Measurements from ENCODE around the gene MTA2.
"Not testable (repeated sequence)": the region's sequence is repeated elsewhere in the genome, so short reads cannot be mapped to it uniquely, and the experiment has no call there.

MTA2 gene

DNA sequence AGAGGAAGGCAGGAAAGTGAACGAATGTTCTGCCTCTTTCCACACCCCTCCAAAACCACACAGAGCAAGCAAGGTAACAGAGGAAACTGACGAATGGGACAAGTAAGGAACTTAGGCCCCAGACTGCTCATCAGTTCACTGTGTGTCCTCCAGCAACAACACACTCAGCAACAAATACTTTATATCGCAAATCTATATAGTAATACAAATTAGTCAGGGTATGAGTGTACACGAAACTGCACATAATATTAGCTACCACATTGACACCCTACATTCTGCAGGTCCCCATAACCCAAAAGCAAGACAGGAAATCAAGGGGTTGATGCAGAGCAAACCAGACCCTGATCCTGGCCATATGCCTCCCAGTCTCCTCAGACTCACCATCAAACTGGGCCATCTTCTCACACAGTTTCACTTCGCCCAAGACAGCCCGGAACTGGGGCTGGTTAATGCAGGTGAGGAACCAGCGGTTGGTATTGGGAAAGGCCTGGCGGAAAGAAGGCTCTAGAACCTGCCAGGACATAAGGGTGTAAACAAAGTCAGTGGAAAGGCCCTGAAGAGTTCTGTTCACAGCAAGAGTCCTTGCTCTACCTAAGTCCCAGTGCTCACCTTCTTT is 34.5 kb downstream of the MTA2 start:
- in situ Hi-C loops (cut with MboI; ENCODE audit: low sequenced_read_pairs): no loop called here

DNA sequence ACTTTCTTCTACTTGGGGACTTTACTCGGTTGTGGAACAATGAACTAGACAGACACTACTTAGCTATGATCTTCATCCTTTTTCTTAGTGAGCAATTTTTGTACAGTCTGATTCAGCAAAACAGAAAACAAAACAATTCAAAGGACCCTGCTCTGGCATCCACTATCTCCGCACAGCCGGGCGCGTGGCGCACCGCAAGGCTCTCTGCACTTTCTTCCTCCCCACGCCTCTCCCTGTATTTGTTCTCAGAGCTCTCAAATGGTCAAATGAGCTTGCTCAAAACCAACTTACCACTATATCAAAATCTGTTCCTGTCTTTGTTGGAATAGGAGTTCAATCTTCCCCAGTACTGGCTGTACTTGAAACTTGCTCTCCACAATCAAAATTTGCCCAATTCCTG is 35.4 kb downstream of the MTA2 start:
- in situ Hi-C loops (cut with MboI; ENCODE audit: low sequenced_read_pairs): no loop called here

DNA sequence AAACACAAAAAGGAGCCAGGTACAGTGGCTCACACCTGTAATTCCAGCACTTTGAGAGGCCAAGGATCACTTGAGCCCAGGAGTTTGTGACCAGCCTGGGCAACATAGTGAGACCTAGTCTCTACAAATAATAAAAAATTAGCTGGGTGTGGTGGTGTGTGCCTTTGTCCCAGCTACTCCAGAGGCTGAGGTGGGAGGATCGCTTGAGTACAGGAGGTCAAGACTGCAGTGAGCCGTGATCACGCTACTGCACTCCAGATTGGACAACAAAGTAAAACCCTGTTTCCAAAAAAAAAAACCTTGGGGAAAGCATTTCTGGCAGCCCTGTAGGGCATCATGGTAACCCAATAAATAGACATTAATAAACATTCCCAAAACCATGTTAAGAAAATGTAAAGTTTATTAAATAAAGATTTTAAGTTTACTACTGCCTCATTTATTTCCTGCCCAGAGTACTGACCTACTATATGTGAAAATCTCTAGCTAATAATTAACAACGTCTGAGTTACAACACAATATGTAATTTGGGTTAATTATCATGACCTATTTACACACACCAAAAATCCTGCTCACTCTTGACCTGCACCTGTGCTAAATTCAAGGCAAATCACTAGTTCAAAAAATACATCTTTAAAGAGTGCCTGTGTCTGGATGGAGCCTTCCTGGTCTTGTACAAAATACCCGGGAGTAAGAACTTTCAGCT is 36.4 kb downstream of the MTA2 start:
- in situ Hi-C loops (cut with MboI; ENCODE audit: low sequenced_read_pairs): no loop called here

DNA sequence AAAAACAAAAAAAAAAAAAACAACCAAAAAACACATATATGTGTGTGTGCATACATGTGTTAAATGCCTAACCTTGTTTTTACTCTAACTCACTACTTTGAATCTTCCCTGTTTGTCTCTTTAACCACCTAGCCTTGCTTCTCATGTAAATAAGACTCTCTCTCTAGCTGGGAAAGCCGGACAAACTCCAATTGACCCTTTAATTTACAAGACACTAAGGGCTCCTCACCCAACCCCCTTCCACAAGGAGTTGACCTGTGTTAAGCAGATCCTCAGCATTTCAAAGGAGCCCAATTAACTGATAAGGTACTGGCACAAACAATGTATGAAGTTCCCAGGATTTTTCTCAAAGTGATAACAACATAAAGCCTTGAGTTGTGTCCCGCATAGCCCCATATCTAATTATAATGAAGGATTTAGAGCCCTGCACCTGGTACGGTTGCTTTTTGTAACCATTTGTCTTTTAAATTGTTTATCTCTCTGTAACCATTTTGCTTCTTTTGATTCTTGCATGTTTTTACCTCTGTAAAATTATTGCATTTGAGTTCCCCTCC is 39.9 kb downstream of the MTA2 start:
- in situ Hi-C loops (cut with MboI; ENCODE audit: low sequenced_read_pairs): not testable (repeated sequence)

DNA sequence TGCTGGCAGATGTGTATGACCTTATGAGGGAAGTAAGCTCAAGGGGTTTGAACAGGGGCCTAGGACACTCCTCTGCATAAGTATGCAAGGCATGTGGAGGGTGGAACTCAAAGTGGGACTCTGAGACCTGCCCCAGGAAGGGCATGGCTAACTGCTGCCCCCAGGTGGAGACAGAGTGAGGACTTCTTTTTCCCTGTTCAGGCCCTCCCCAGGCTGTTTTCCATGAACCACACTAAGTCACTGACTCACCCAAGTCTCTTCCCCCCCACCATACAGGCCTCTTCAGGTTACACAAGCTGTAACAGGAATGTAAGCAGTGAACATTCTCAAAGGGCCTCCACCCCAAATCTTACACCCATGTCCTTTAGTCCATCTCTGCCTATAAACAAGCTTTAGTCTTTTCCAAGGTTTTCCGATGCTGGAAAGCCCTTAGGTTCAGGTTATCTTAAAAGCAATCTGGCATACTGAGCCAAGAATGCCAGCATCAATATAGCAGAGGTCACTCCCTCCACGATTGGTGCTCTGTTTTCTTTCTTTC is 41.0 kb downstream of the MTA2 start:
- in situ Hi-C loops (cut with MboI; ENCODE audit: low sequenced_read_pairs): no loop called here

DNA sequence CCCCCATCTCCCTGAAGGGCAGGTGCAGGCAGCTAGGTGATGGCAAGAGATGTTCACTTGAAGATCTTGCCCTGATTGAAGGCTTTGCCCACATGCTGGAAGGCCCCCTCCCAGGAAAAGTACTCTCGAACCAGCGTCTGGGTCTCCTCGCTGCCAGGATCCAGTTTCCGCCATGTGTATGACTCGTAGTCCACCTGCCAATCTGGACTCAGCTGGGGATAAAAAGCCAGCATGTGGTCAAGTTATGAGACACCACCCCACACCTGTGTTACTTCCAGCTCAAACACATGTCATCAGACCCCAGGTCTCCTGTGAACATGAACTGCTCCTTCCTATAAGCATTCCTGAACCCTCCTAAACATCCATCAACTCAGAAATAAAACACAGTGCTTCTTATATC is 42.0 kb downstream of the MTA2 start:
- in situ Hi-C loops (cut with MboI; ENCODE audit: low sequenced_read_pairs): loop anchor here (10.0 kb wide), 2 partner anchors 135 to 165 kb away; no protein-coding TSS in a partner anchor

DNA sequence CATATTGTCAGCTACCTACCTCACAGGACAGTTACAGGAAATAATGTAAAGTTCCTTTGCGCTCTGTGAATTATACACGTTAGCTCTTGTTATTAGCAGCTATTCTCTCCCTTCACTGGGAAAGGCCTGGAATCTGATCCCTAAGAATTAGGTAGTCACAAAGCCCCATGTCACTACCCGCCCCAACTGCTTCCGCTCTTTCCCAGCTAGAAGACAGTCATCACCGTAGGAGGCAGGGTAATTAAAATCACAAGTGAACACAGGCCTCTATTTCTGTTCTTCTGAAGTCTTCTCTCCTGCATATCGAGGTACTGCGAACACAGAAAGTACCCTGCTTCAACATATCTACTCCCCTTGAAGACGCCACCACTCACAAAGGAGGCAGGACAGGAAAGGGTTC is 42.5 kb downstream of the MTA2 start:
- in situ Hi-C loops (cut with MboI; ENCODE audit: low sequenced_read_pairs): loop anchor here (10.0 kb wide), 2 partner anchors 134 to 164 kb away; no protein-coding TSS in a partner anchor

DNA sequence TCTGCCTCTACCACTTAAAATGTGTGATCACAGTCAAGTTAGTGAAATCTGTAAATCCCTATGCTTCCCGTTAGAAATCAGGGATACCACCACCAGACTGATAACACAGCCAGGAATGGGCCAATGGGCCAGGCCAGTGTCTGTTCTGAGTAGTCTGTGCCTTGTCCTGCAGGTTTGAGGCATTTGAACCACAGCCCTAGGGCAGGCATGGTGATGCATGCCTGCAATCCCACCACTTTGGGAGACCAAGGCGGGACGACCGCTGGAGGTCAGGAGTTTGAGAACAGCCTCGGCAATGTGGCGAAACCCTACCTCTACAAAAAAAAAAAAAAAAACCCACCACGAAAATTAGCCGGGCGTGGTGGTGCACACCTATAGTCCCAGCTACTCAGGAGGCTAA is 43.0 kb downstream of the MTA2 start:
- in situ Hi-C loops (cut with MboI; ENCODE audit: low sequenced_read_pairs): loop anchor here (10.0 kb wide), 2 partner anchors 134 to 164 kb away; no protein-coding TSS in a partner anchor

DNA sequence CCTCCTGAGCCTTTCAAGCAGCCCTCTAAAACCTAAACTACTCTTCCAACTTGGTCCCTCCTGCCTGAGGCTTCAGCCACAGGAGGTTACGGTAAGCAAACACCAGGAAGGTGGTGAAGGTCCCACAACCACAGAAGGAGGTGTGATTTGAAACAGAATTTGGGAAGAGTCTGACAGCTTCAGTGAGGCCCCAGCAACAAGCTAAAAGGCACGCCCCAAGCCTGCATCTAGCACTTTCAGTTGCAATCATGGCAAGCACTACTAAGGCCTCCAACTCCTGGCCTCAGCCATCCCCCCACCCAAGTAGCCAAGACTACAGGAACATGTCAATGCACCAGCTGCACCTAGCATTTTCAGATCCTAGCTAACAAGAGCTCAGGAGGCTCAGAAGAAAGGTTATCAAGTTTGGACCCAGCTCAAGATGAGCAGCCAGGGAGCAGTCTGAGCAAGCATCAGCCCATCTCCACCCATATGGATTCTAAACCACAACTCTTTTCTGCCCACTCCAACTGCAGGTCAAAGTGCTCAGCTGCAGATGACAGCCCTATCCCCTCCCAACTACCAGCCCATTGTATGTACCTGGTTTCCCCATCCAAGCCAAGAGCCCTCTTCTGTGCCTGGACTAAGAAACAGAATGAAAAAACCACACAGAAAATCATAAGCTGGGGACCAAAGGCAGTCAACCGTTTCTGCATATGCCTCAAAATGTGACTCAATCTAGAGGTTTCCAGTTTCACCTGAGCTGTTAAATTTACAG is 44.6 kb downstream of the MTA2 start:
- in situ Hi-C loops (cut with MboI; ENCODE audit: low sequenced_read_pairs): loop anchor here (10.0 kb wide), 2 partner anchors 132 to 162 kb away; no protein-coding TSS in a partner anchor

DNA sequence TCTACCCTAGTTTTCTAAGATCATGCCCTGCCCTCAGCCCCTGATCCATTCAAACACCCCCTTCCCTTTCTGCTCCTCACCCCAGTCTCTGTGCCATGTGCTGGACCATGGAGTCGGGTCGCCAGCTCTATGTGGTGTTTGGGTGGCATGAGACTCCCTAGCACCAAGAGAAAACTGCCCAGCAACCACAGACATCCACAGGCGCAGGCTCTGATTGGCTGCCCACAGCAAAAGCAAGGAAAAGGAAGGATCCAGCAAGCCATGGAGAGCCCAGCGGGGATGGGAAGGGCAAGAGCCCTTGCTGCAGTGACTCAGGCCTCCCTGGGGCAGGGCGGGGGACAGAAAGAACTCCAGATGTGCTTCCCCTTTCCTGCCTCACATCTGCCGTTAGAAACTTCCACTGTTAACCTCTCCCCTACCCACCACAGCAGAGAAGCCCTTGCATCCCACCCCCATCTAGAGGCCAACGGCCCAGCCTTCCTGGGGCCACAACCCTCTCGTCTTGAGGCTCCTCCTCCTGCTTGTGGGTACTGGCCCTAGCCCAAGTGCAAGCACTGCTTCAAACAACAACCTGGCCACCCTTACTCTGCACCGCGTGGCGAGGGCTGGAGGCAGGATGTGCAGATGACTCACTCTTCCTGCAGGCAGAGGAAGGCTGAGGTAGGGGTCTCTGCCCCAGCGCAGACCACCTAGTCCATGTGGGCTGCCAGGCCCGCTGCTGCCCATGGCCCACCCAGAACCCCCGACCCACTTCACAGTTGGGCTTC is 45.4 kb downstream of the MTA2 start:
- in situ Hi-C loops (cut with MboI; ENCODE audit: low sequenced_read_pairs): loop anchor here (10.0 kb wide), 2 partner anchors 131 to 161 kb away; no protein-coding TSS in a partner anchor

DNA sequence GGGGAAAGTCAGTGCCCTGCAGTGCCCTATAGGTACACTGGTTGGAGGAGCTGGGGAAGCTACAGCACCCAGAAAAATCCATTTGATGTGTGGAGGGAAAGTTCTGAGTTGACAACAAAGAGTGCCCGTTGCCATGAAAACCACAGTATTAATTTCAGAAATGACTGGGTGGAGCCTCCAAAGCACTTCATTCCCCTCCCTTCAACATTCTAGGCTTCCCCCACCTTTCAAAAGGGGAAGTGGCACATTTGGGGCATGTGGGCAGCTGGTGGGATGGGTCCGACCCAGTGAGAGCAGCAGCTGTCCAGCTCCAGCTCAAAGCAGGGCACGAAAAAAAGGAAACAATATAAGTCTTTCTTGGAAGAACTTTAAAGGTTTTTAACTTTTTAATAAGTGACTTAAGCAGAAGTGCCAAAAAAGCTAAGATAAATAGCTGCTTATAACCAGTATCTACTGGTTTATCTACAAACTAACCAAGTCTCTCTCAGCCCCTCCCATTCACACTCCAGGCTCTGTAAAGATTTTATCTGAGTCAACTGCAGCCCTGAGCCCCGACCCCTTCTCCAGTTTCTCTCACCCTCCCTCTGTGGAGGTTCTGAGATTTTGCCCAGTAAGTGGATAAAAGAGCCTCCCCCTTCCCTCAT is 46.1 kb downstream of the MTA2 start:
- in situ Hi-C loops (cut with MboI; ENCODE audit: low sequenced_read_pairs): loop anchor here (10.0 kb wide), 2 partner anchors 131 to 161 kb away; no protein-coding TSS in a partner anchor

DNA sequence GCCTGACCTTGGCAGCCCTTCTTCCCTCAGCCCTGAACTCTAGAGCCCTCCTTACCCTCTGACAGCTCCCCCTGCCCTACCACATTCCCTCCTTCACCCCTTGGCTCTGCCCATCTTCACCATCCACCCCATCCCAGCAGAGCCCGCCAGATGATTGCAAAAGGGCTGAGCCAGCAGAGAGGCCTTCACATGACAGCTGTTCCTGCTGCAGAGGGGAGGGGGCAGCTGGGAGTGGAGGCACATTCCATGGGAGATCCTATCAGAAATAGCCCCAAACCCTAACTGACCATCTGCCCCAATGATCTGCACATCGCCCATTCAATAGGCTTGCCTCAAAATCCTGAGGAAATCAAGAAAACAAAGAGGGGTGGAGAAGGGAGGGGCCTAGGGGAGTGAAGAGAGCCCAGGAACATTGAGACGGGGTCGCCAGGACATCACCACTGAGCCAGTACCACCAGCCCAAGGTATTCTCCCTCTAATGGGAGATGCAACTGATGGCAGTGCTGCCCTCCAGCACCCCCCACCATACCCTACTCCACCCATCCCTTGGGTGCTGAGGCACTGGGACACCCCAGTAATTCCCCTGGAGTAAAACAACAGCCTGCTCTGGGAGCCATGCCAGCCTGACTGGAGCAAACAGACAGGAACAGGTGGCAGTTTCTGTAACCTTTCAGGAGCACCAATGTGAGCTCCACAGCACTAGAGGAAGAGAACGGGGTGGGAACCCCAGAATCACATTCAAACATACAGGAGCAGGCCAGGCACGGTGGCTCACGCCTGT is 47.1 kb downstream of the MTA2 start:
- in situ Hi-C loops (cut with MboI; ENCODE audit: low sequenced_read_pairs): loop anchor here (10.0 kb wide), 2 partner anchors 130 to 160 kb away; no protein-coding TSS in a partner anchor

DNA sequence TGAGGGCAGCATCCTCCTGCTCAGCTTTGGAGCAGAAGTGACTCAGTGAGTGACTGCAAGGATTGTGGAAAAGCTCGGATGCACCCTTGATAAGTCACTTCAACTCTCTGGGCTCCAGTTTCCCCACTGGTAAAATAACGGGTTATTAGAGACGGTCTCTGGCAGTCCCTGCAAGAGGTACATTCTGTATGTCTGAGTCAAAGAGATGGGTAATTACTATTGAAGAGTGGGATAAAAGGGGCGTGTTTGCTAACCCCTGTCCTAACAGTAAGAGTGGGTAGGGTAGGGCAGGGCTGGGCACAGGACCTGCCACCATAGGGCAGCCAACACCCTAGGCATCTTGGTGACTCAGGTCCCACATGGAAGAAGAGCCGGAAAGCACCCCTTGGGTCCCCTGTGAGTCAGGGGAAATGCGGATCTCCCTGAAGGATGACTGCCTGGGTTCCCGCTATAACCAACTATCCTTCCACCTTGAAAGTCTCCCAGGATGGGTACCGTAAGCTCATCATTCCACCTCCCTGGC is 47.8 kb downstream of the MTA2 start:
- in situ Hi-C loops (cut with MboI; ENCODE audit: low sequenced_read_pairs): loop anchor here (10.0 kb wide), 2 partner anchors 129 to 159 kb away; no protein-coding TSS in a partner anchor

DNA sequence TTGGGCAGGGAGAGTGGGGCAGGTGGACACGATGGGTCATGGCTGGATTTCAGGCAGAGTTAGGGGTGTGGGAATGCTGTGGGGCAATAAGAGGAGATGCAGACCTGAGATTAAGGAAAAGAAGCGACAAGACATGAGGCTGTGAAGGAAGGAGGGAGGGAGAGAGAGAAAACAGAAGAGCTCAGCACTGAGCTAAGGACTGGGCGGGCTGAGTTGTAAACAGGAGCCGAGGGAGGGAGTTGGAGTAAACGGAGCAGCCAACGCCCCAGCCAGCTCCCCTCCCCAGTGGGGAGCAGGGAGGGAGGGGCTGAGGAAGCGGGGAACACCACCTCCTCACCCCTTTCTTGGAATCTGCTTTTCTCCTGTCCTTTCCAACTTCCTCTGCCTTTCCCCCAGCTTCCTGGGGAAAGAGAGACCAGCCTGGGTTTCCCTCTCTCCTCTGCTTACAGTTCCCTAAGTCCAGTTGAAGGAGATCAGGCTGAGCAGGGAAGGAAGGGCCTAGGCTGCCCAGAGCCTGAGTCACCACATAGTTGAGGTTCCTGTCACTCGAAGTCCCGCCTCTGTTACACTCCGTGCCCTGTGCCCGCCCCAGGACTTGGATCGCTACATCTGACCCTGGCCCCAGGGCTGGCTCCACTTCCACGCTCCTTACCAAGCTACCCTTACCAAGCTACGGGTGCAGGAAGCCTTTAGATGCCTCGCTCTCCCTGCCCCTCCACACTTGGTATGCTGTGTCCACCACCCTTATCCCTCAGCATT is 48.4 kb downstream of the MTA2 start:
- in situ Hi-C loops (cut with MboI; ENCODE audit: low sequenced_read_pairs): loop anchor here (10.0 kb wide), 2 partner anchors 128 to 158 kb away; no protein-coding TSS in a partner anchor

DNA sequence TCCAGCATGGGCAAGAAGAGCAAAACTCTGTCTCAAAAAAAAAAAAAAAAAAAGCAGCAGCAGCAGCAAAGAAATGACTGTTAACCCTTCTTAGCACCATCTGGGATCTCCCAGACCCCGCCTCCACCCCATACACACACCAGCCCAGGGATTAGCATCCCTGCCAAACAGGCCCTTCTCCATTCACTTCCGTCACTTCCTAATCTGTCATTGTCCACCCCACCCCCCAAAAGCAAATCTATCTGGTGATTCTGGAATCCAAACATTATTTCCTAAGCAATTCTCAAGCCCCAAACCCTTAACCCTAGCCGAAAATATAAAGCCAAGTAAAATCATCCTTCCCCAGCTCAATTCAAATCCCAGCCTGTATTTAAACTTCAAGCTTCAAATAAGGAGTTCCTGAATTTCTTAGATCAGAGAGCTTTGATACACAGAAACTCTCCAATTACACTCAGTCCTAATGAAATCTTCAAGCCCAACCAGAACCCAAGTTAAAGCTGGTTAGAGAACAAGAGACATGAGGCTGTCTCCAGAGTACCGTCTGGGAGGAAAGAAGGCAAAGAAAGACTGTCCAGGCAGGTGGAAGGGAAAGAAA is 49.1 kb downstream of the MTA2 start:
- in situ Hi-C loops (cut with MboI; ENCODE audit: low sequenced_read_pairs): loop anchor here (10.0 kb wide), 2 partner anchors 128 to 158 kb away; no protein-coding TSS in a partner anchor

DNA sequence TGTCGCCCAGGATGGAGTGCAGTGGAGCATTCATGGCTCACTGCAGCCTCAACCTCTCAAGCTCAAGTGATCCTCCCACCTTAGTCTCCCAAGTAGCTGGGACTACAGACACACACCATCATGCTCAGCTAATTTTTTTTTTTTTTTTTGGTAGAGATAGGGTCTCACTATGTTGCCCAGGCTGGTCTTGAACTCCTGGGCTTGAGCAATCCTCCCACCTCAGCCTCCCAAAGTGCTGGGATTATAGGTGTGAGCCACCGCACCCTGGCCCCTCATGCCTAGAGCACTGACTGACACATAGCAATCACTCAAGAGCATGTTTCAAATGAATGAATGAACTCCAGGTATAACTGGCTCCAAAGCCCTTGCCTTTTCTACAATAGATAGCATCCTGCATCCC is 51.2 kb downstream of the MTA2 start:
- in situ Hi-C loops (cut with MboI; ENCODE audit: low sequenced_read_pairs): loop anchor here (10.0 kb wide), 2 partner anchors 126 to 156 kb away; no protein-coding TSS in a partner anchor

Data from HL-60/S4 (cell line).